Measurements from ENCODE around the gene CNN1. TPM values are rescaled to one million over a fixed set of nuclear protein-coding genes. Genes with fewer than 3 reads are reported as not detected.

Gene CNN1
- total RNA-seq, 2 donors from 2014 or later = 12.8 to 16.2 TPM

DNA sequence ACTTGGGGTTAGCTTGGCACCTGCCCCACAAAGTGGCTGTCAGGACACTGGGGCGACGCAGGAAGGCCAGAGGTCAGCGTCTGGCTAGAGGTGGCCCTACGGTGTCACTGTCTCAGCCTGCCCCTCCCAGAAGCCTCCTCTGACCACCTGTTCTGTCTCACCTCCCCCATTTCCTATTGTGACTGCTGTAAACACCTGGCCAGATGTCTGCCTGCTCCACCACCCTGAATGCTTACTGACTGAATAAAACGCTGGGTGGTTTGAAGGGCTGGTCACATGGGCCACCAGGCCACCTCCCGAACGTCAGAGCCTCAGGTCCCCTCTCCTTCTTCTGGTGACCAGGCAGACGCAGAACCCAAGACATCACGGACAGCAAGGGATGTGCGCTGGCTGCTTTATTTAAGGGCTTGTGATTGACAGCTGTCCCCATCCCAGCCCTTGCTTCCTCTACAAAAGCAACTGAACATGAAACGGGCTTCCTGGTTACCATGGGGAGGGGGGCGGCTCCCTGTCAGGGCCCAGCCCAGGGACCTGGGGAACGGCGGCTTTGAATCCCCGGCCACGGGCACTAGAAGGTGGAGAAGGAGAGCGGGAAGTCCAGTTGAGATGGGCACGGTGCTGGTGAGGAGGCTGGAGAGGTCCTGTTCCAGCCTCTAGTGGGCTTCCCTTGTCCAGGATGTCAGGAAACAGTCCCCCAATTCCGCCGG, 14.2 kb downstream of the CNN1 start:
- Mint-ChIP-seq H3K4me1 (peaks cover 1% of the 10 kb centered on the region), H3K4me3 (no peak overlapping the region), H3K27ac (no peak overlapping the region), H3K36me3 (ENCODE audit: low read depth) (peaks cover 25% of the 10 kb centered on the region), H3K27me3 (ENCODE audit: insufficient read depth) (no peaks in the 10 kb centered on the region), H3K9me3 (no peaks in the 10 kb centered on the region)
- no peaks in the 10 kb centered on the region for H3K4me1 ChIP-seq (ENCODE audit: control insufficient read depth, insufficient read depth, low read length)
- H3K36me3 ChIP-seq (ENCODE audit: control insufficient read depth, insufficient read depth, low read length) = peaks cover 51% of the 10 kb centered on the region
- WGBS, 2 experiments (ENCODE audit: insufficient coverage in 1 of 2, insufficient read length in 1 of 2) = 94 to 95% methylated on average over 12 to 20 of the region's 20 CpGs
- H3K27me3 ChIP-seq (ENCODE audit: control insufficient read depth, insufficient read depth, low read length, poor library complexity, severe bottlenecking) = no peaks in the 10 kb centered on the region
- H3K4me3 ChIP-seq (ENCODE audit: low read length) = no peak overlapping the region
- H3K9me3 ChIP-seq (ENCODE audit: control insufficient read depth, low read length) = no peaks in the 10 kb centered on the region
- no peak overlapping the region for H3K27ac ChIP-seq (ENCODE audit: low read depth, low read length)
- DNase-seq = no peak
- TF ChIP-seq, protein P1, sequence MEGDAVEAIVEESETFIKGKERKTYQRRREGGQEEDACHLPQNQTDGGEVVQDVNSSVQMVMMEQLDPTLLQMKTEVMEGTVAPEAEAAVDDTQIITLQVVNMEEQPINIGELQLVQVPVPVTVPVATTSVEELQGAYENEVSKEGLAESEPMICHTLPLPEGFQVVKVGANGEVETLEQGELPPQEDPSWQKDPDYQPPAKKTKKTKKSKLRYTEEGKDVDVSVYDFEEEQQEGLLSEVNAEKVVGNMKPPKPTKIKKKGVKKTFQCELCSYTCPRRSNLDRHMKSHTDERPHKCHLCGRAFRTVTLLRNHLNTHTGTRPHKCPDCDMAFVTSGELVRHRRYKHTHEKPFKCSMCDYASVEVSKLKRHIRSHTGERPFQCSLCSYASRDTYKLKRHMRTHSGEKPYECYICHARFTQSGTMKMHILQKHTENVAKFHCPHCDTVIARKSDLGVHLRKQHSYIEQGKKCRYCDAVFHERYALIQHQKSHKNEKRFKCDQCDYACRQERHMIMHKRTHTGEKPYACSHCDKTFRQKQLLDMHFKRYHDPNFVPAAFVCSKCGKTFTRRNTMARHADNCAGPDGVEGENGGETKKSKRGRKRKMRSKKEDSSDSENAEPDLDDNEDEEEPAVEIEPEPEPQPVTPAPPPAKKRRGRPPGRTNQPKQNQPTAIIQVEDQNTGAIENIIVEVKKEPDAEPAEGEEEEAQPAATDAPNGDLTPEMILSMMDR (conservative IDR thresholded peaks at IDR 0.05) = no peak
- H3K9ac ChIP-seq (ENCODE audit: extremely low read depth, low read length, poor library complexity, severe bottlenecking) = no peak overlapping the region

DNA sequence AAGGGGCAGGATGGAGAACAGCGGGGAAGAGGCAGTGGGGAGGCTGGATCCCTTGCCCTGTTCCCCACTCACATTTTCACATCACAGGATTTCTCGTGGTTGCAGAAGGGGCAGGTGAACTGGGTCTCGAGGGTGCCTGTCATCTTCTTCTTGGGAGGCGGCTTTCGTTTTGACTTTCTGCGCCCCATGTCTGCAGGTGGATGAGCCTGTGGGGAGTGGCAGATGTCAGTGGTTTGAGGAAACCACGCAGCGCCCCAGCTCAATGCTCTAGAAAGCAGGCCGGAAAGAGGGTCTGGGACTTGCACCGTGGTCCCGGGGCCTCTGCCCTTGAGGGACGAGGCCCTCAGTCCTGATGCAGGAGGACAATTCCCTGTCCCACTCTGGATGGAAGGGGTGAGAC, 15.5 kb downstream of the CNN1 start:
- Mint-ChIP-seq H3K9me3 (no peaks in the 10 kb centered on the region), H3K27ac (no peak overlapping the region), H3K4me3 (no peak overlapping the region), H3K36me3 (ENCODE audit: low read depth) (peaks cover 21% of the 10 kb centered on the region), H3K27me3 (ENCODE audit: insufficient read depth) (no peaks in the 10 kb centered on the region), H3K4me1 (peaks cover 6% of the 10 kb centered on the region)
- Histone ChIP-seq H3K4me1 (ENCODE audit: control insufficient read depth, insufficient read depth, low read length) (no peaks in the 10 kb centered on the region), H3K36me3 (ENCODE audit: control insufficient read depth, insufficient read depth, low read length) (peaks cover 44% of the 10 kb centered on the region), H3K9ac (ENCODE audit: extremely low read depth, low read length, poor library complexity, severe bottlenecking) (no peak overlapping the region), H3K27ac (ENCODE audit: low read depth, low read length) (no peak overlapping the region), H3K27me3 (ENCODE audit: control insufficient read depth, insufficient read depth, low read length, poor library complexity, severe bottlenecking) (no peaks in the 10 kb centered on the region), H3K4me3 (ENCODE audit: low read length) (no peak overlapping the region), H3K9me3 (ENCODE audit: control insufficient read depth, low read length) (no peaks in the 10 kb centered on the region)
- no peak for DNase-seq
- 94 to 98% methylated on average over 7 to 12 of the region's 12 CpGs for WGBS, 2 experiments (ENCODE audit: insufficient coverage in 1 of 2, insufficient read length in 1 of 2)
- TF ChIP-seq, protein P1 (conservative IDR thresholded peaks at IDR 0.05) = no peak

DNA sequence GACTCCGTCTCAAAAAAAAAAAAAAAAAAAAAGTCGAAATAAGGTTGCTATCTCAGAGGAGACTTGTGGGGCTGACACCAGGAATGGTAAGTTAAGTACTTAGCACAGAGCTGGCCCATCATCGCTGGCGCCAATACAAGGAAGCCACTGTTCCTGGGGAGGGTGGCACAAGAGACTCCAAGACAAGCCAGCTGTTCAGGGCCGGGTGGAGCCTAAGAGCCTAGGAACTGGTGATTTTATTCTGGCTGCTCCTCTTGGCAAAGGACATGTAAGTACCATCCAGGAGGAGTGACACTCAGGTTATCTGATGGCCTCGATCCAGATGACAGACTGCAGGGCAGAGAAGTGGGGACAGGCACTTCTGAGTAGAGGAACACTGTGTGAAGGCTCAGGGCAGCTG, 16.6 kb downstream of the CNN1 start:
- Mint-ChIP-seq H3K9me3 (no peaks in the 10 kb centered on the region), H3K27ac (no peak overlapping the region), H3K36me3 (ENCODE audit: low read depth) (peaks cover 19% of the 10 kb centered on the region), H3K4me1 (peaks cover 8% of the 10 kb centered on the region), H3K4me3 (no peak overlapping the region), H3K27me3 (ENCODE audit: insufficient read depth) (no peaks in the 10 kb centered on the region)
- Histone ChIP-seq H3K9ac (ENCODE audit: extremely low read depth, low read length, poor library complexity, severe bottlenecking) (no peak overlapping the region), H3K27ac (ENCODE audit: low read depth, low read length) (no peak overlapping the region), H3K9me3 (ENCODE audit: control insufficient read depth, low read length) (no peaks in the 10 kb centered on the region), H3K4me3 (ENCODE audit: low read length) (no peak overlapping the region), H3K4me1 (ENCODE audit: control insufficient read depth, insufficient read depth, low read length) (no peaks in the 10 kb centered on the region), H3K36me3 (ENCODE audit: control insufficient read depth, insufficient read depth, low read length) (peaks cover 37% of the 10 kb centered on the region), H3K27me3 (ENCODE audit: control insufficient read depth, insufficient read depth, low read length, poor library complexity, severe bottlenecking) (no peaks in the 10 kb centered on the region)
- 90 to 96% methylated on average over 4 to 6 of the region's 6 CpGs for WGBS, 2 experiments (ENCODE audit: insufficient coverage in 1 of 2, insufficient read length in 1 of 2)
- TF ChIP-seq, protein P1 (conservative IDR thresholded peaks at IDR 0.05) = no peak
- DNase-seq = no peak

Data from endodermal cell (in vitro differentiated cells).